B cell (primary cell): Measurements from ENCODE around the gene ADORA2A. TPM values are rescaled to one million over a fixed set of nuclear protein-coding genes. Genes with fewer than 3 reads are reported as not detected.
A peak's percentile ranks its signal among the peaks of the same experiment; 100 is the strongest.

Experiments used
- ATAC-seq: fragments of 200-7000 bp; cut with Tn5 transposase; one replicate; pipeline ENCODE4 v1.10.0; 2021; ENCODE audit warnings: low read depth, mild to moderate bottlenecking, moderate number of reproducible peaks, moderate library complexity
- CTCF ChIA-PET: fragments of 350-600 bp; sonication (Branson Sonifier 250); formaldehyde crosslinking; loops from one replicate; lab custom pipeline; 2021; ENCODE audit warnings: antibody characterized with exemption, inconsistent platforms; lab: Charles Lee
- POLR2A ChIA-PET: fragments of 350-600 bp; sonication (Branson Sonifier 250); formaldehyde crosslinking; loops from one replicate; lab custom pipeline; 2021; ENCODE audit warnings: antibody characterized with exemption; lab: Charles Lee
- DNase-seq: peaks from one replicate; pipeline ENCODE4 v3.0.0; 2013
- H2AFZ ChIP-seq: 2 replicates; pipeline ENCODE4 v1.6.1; 2012; ENCODE audit warnings: mild to moderate bottlenecking, low read depth, low read length; ENCODE audit not compliant: insufficient read depth, poor library complexity, severe bottlenecking
- H3K27ac ChIP-seq, 2 donors: 1 replicate in 1 of 2; 2 replicates in 1 of 2; pipeline ENCODE4 v1.5.1; 2012 to 2013; ENCODE audit warnings: low read length in 2 of 2, mild to moderate bottlenecking in 2 of 2, moderate library complexity in 1 of 2
- H3K27me3 ChIP-seq, 4 experiments: fragments of 200-600 bp in 1 of 4; sonication (generic) in 1 of 4; replicated peaks in 1 of 4; 1 replicate in 2 of 4; 2 replicates in 2 of 4; pipeline versions ENCODE4 v1.6.1 to v1.7.0; 2013 to 2016; ENCODE audit warnings: low read length in 3 of 4, mild to moderate bottlenecking in 2 of 4, mixed read lengths in 1 of 4, moderate library complexity in 1 of 4; ENCODE audit not compliant: insufficient read depth in 4 of 4, control insufficient read depth in 3 of 4; ENCODE audit errors: control extremely low read depth in 1 of 4
- H3K36me3 ChIP-seq, 2 experiments: replicated peaks in 1 of 2; 1 replicate in 1 of 2; 2 replicates in 1 of 2; pipeline versions ENCODE4 v1.6.1 to v1.7.1; 2013; ENCODE audit warnings: low read length in 1 of 2; ENCODE audit not compliant: insufficient read depth in 2 of 2, control insufficient read depth in 1 of 2; ENCODE audit errors: control extremely low read depth in 1 of 2, extremely low read depth in 1 of 2
- H3K4me1 ChIP-seq, 2 donors: fragments of 200-600 bp in 1 of 2; sonication (generic) in 1 of 2; 1 replicate in 1 of 2; 2 replicates in 1 of 2; pipeline versions ENCODE4 v1.5.1 to v1.6.1; 2013 to 2017; ENCODE audit warnings: low read length in 2 of 2; ENCODE audit not compliant: control insufficient read depth in 2 of 2, insufficient read depth in 2 of 2
- H3K4me2 ChIP-seq: replicated peaks from 2 replicates; pipeline ENCODE3; 2012; ENCODE audit warnings: mild to moderate bottlenecking, low read depth, low read length; ENCODE audit not compliant: poor library complexity, severe bottlenecking
- H3K4me3 ChIP-seq, 5 experiments: fragments of 200-600 bp in 1 of 5; sonication (generic) in 1 of 5; 1 replicate in 3 of 5; 2 replicates in 2 of 5; pipeline versions ENCODE4 v1.5.1 to v1.7.0; 2011 to 2016; ENCODE audit warnings: low read length in 4 of 5, mild to moderate bottlenecking in 4 of 5, low read depth in 2 of 5, control low read depth in 1 of 5, moderate library complexity in 1 of 5; ENCODE audit not compliant: insufficient read depth in 1 of 5; ENCODE audit errors: control extremely low read depth in 1 of 5, extremely low read depth in 1 of 5
- H3K79me2 ChIP-seq: fragments of 200-600 bp; sonication (generic); one replicate; pipeline ENCODE4 v1.6.0; 2016; ENCODE audit warnings: low read length; ENCODE audit not compliant: control insufficient read depth, insufficient read depth
- H3K9ac ChIP-seq: fragments of 200-600 bp; sonication (generic); 2 replicates; pipeline ENCODE4 v1.6.1; 2017; ENCODE audit warnings: mild to moderate bottlenecking, low read length, moderate library complexity
- H3K9me3 ChIP-seq, 3 donors: one replicate each; pipeline versions ENCODE4 v1.6.1 to v1.7.1; 2013; ENCODE audit warnings: low read length in 2 of 3; ENCODE audit not compliant: control insufficient read depth in 2 of 3, insufficient read depth in 1 of 3; ENCODE audit errors: control extremely low read depth in 1 of 3
- H4K20me1 ChIP-seq: 2 replicates; pipeline ENCODE4 v1.6.0; 2012; ENCODE audit warnings: mild to moderate bottlenecking, low read length; ENCODE audit not compliant: insufficient read depth, control insufficient read depth, poor library complexity, severe bottlenecking
- H3K27ac Mint-ChIP-seq: one replicate; pipeline ENCODE4 v1.8.0; 2021; ENCODE audit warnings: mixed read lengths
- H3K27me3 Mint-ChIP-seq: one replicate; pipeline ENCODE4 v1.8.0; 2021; ENCODE audit warnings: mixed read lengths
- H3K4me1 Mint-ChIP-seq: one replicate; pipeline ENCODE4 v1.8.0; 2021; ENCODE audit warnings: mixed read lengths
- H3K4me3 Mint-ChIP-seq: one replicate; pipeline ENCODE4 v1.8.0; 2021; ENCODE audit warnings: mixed read lengths
- H3K9me3 Mint-ChIP-seq: one replicate; pipeline ENCODE4 v1.8.0; 2022; ENCODE audit warnings: mixed read lengths; ENCODE audit not compliant: insufficient read depth
- EZH2 ChIP-seq: IDR thresholded peaks from 2 replicates; pipeline ENCODE4 v1.6.1; 2012; ENCODE audit warnings: borderline replicate concordance, low read depth, mild to moderate bottlenecking, moderate library complexity, low read length; ENCODE audit not compliant: insufficient read depth, poor library complexity, severe bottlenecking
- WGBS: methylation state at CpG from one replicate; pipeline ENCODE4 v1.1.5; 2013; ENCODE audit warnings: missing lambda C conversion rate; ENCODE audit not compliant: insufficient coverage; 5-methylcytosine and 5-hydroxymethylcytosine counted together
- intact Hi-C: fragments of 100-400 bp; cut with micrococcal nuclease; formaldehyde crosslinking; loops from one replicate; pipeline ENCODE4 v1.10.0; 2022
- polyA plus RNA-seq: library from polyadenylated mRNA; depleted of rRNA; stranded (reverse); fragments of >200 nt; gene quantifications from 2 replicates; pipeline ENCODE4 v1.2.3, GENCODE V29; 2012
- total RNA-seq, 2 donors: library from RNA; stranded (reverse); fragments of 120-200 nt in 1 of 2; gene quantifications; 1 replicate in 1 of 2; 2 replicates in 1 of 2; pipeline versions ENCODE4 v1.2.3 to v1.2.4, GENCODE V29; 2013 to 2022
- TF ChIP-seq, protein P1 (sequence below): fragments of 200-600 bp; IDR thresholded peaks from one replicate; pipeline ENCODE4 v1.8.0; 2022; ENCODE audit warnings: antibody characterized with exemption, mild to moderate bottlenecking

ADORA2A gene
- total and polyA plus RNA-seq, 2 donors (not counting 1 experiment from before 2014, with no cell fraction given): 30.5 to 45.4 TPM

DNA sequence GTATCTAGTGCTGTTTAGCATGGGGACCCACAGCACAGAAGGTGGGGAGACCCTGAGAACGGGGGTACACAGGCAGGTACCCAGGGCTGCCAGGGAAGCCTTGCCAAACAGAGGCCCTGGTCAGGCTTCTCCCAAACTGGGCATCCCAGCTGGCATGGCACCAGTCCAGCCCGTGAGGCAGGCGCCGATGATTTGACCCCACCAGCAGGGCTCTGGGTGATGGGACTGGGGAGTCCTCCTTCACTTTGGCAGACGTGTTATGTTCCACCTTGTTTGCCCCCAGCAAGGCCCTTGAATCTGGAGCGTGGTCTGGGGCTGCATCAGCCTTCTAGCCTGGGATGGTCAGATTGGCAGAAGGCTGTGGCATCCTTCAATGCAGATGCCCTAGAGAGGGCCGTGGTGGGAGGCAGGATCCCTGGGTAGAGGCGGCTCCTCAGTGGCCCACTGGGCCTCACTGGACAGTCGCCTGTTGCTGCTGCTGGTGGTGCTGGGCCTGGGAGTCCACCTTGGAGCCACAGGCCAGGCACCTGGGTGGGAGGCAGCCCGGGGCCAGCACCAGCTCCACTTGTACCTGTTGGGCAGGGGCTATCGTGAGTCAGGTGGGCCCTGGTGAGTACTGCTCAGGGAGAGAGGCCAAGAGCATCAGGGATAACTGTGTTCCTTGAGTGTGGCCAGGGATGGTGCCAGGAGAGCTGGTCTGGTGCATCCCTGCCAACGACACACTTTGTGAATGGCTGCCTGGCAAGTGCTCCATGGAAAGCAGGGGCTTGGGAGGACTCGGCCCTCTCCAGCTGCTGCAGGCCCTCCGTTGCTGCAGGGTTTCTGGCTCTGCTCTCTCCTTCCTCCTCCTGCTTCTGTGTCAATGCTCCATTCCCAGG, 3.3 kb downstream of the ADORA2A start:
- POLR2A ChIA-PET: interaction anchor here (0.6 kb wide), 1 partner anchor 60 kb away, joined by 4 read pairs; no protein-coding TSS in a partner anchor
- H3K4me1 ChIP-seq: peaks cover 94 to 100% of the 10 kb centered on the region in 2 donors
- Mint-ChIP-seq H3K9me3 (no peaks in the 10 kb centered on the region), H3K4me3 (peak overlapping the region; percentile 61), H3K27me3 (no peaks in the 10 kb centered on the region), H3K4me1 (peaks cover 99% of the 10 kb centered on the region), H3K27ac (peak overlapping the region; percentile 87)
- no peak overlapping the region for H3K4me3 ChIP-seq
- peak overlapping the region; percentile 84 for H3K4me2 ChIP-seq
- no peak for TF ChIP-seq EZH2
- TF ChIP-seq, protein P1, sequence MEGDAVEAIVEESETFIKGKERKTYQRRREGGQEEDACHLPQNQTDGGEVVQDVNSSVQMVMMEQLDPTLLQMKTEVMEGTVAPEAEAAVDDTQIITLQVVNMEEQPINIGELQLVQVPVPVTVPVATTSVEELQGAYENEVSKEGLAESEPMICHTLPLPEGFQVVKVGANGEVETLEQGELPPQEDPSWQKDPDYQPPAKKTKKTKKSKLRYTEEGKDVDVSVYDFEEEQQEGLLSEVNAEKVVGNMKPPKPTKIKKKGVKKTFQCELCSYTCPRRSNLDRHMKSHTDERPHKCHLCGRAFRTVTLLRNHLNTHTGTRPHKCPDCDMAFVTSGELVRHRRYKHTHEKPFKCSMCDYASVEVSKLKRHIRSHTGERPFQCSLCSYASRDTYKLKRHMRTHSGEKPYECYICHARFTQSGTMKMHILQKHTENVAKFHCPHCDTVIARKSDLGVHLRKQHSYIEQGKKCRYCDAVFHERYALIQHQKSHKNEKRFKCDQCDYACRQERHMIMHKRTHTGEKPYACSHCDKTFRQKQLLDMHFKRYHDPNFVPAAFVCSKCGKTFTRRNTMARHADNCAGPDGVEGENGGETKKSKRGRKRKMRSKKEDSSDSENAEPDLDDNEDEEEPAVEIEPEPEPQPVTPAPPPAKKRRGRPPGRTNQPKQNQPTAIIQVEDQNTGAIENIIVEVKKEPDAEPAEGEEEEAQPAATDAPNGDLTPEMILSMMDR: no peak
- no peaks in the 10 kb centered on the region for H4K20me1 ChIP-seq
- H3K79me2 ChIP-seq: peaks cover 86% of the 10 kb centered on the region
- CTCF ChIA-PET: interaction anchor here (0.8 to 8.3 kb wide), 4 partner anchors 7 to 95 kb away, joined by 4 to 147 read pairs (median 6); partner anchors contain the start of gene ADORA2A
- 95% methylated on average over 14 of the region's 14 CpGs for WGBS
- DNase-seq (no peak), ATAC-seq (no peak)
- peaks cover 0 to 10% of the 10 kb centered on the region in 2 experiments for H3K36me3 ChIP-seq
- H3K27ac ChIP-seq: peak overlapping the region in 1 of 2 donors; percentile 98
- no peak overlapping the region for H3K9ac ChIP-seq
- no peak overlapping the region for H2AFZ ChIP-seq
- H3K9me3 ChIP-seq: no peaks in the 10 kb centered on the region
- H3K27me3 ChIP-seq: no peaks in the 10 kb centered on the region
- intact Hi-C loops: loop anchor here (10.0 kb wide), 2 partner anchors 596 to 1134 kb away; partner anchors contain the start of genes DERL3 and GRK3
